PFSK-1 (cell line): ENCODE measurements around the gene MACROH2A1.

Source experiments
- FOXP2 ChIP-seq: optimal IDR thresholded peaks from 2 replicates; pipeline ENCODE3; 2011; ENCODE audit warnings: borderline replicate concordance, control low read depth, inconsistent platforms; ENCODE audit not compliant: insufficient read depth; ENCODE audit errors: extremely low read length, extremely low read depth
- POLR2AphosphoS5 ChIP-seq: IDR thresholded peaks from 2 replicates; pipeline ENCODE4 v1.6.1; 2012; ENCODE audit warnings: low read depth, mild to moderate bottlenecking, control low read depth, low read length, moderate library complexity
- REST ChIP-seq, 2 experiments: IDR thresholded peaks; 2 replicates each; pipeline versions ENCODE4 v1.6.1 to v1.8.0; 2011 to 2012; ENCODE audit warnings: low read depth in 2 of 2, low read length in 2 of 2, control low read depth in 1 of 2, inconsistent platforms in 1 of 2, mild to moderate bottlenecking in 1 of 2, moderate library complexity in 1 of 2; ENCODE audit not compliant: insufficient read depth in 1 of 2
- SIN3A ChIP-seq: IDR thresholded peaks from 2 replicates; pipeline ENCODE4 v1.6.1; 2012; ENCODE audit warnings: mild to moderate bottlenecking, low read length, moderate library complexity, borderline replicate concordance; ENCODE audit not compliant: insufficient read depth
- TAF1 ChIP-seq: IDR thresholded peaks from 2 replicates; pipeline ENCODE4 v1.6.1; 2012; ENCODE audit warnings: low read length, control low read depth, borderline replicate concordance; ENCODE audit not compliant: insufficient read depth

MACROH2A1 gene

GRCh38 chr5:135307143-135307903 lies 91.7 kb downstream of the MACROH2A1 start:
- no peak for TF ChIP-seq FOXP2
- TF ChIP-seq SIN3A, result no peak
- no peak for TF ChIP-seq TAF1
- no peak for TF ChIP-seq REST (IDR thresholded peaks at IDR 0.05; ENCODE audit: insufficient read depth in 1 of 2, low read depth in 2 of 2, low read length in 2 of 2)

- TF ChIP-seq REST (IDR thresholded peaks at IDR 0.05; ENCODE audit: insufficient read depth in 1 of 2, low read depth in 2 of 2, low read length in 2 of 2), result no peak
- TF ChIP-seq POLR2AphosphoS5, result no peak
- no peak for TF ChIP-seq TAF1
- no peak for TF ChIP-seq SIN3A
- TF ChIP-seq FOXP2, result no peak
Observed at GRCh38 chr5:135306557-135306956, 92.5 kb downstream of the MACROH2A1 start.

- no peak for TF ChIP-seq TAF1
- TF ChIP-seq SIN3A, result no peak
- no peak for TF ChIP-seq POLR2AphosphoS5
- no peak for TF ChIP-seq REST (IDR thresholded peaks at IDR 0.05; ENCODE audit: insufficient read depth in 1 of 2, low read depth in 2 of 2, low read length in 2 of 2)
- no peak for TF ChIP-seq FOXP2
Observed at GRCh38 chr5:135304352-135305221, 94.4 kb downstream of the MACROH2A1 start.

GRCh38 chr5:135303582-135304173 lies 95.4 kb downstream of the MACROH2A1 start:
- TF ChIP-seq REST (IDR thresholded peaks at IDR 0.05; ENCODE audit: insufficient read depth in 1 of 2, low read depth in 2 of 2, low read length in 2 of 2), result no peak
- TF ChIP-seq TAF1, result no peak
- TF ChIP-seq POLR2AphosphoS5, result no peak
- TF ChIP-seq SIN3A, result no peak
- TF ChIP-seq FOXP2, result no peak
